Measurements from ENCODE around the gene SLC16A9. TPM values are rescaled to one million over a fixed set of nuclear protein-coding genes. Genes with fewer than 3 reads are reported as not detected.

The SLC16A9 gene
- total RNA-seq, 1 experiment from 2014 or later, result 4.1 TPM

DNA sequence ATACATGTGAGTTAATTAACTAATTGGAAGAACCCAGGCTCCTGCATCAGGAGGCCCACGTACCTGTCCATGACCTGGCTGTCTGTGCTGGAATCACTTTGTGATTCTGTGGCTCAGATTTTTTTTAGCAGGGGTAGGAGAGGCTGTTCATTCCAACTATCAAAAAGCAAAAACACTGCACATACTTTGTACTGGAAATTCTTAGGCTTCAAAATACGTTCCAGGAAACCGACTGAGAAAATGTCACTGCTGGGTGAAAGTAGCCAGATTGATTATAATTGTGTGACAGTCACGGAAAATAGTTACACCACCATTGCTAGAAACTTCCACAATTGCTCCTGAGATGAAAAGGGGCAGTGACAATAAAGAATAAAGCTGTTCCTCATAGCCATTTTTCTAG, 91.0 kb downstream of the SLC16A9 start:
- Histone ChIP-seq H2BK20ac (ENCODE audit: low read depth, low read length, poor library complexity, severe bottlenecking) (no peak overlapping the region), H4K8ac (replicated peaks; ENCODE audit: insufficient read length, low read depth, low read length) (no peak overlapping the region), H2BK5ac (ENCODE audit: insufficient read length, low read length) (no peak overlapping the region), H4K20me1 (ENCODE audit: control insufficient read depth, insufficient read depth, insufficient read length) (no peaks in the 10 kb centered on the region), H3K4ac (ENCODE audit: low read depth, low read length) (no peak overlapping the region), H3K79me2 (ENCODE audit: insufficient read depth, low read length) (no peaks in the 10 kb centered on the region), H2BK12ac (ENCODE audit: insufficient read length, low read depth, low read length) (no peak overlapping the region), H3K9ac (ENCODE audit: extremely low read depth, insufficient read length, low read length) (no peak overlapping the region), H3K79me1 (ENCODE audit: insufficient read depth, low read depth, low read length, poor library complexity, severe bottlenecking) (no peaks in the 10 kb centered on the region), H3K27ac (ENCODE audit: insufficient read length, low read depth, low read length) (no peak overlapping the region), H3K14ac (ENCODE audit: insufficient read depth, low read length) (no peak overlapping the region), H3K4me2 (ENCODE audit: insufficient read depth, insufficient read length, low read length) (no peak overlapping the region), H3K56ac (ENCODE audit: insufficient read length, low read depth, low read length) (no peak overlapping the region), H4K91ac (ENCODE audit: insufficient read length, low read depth, low read length) (no peak overlapping the region), H3K18ac (ENCODE audit: insufficient read length, low read depth, low read length) (no peak overlapping the region), H3K4me1 (ENCODE audit: insufficient read depth, low read length) (no peaks in the 10 kb centered on the region), H2BK15ac (ENCODE audit: low read depth, low read length) (no peak overlapping the region), H2AFZ (ENCODE audit: low read length) (no peak overlapping the region), H2BK120ac (ENCODE audit: low read depth, low read length, poor library complexity, severe bottlenecking) (no peak overlapping the region), H3T11ph (ENCODE audit: low read length) (no peak overlapping the region), H2AK5ac (ENCODE audit: insufficient read length, low read length) (no peak overlapping the region), H3K23me2 (ENCODE audit: insufficient read length, low read depth, low read length, poor library complexity, severe bottlenecking) (peaks cover 3% of the 10 kb centered on the region), H3K9me3 (ENCODE audit: control insufficient read depth, low read depth, low read length) (no peaks in the 10 kb centered on the region), H3K27me3 (ENCODE audit: insufficient read depth, low read length) (no peaks in the 10 kb centered on the region), H4K5ac (ENCODE audit: insufficient read length, low read depth, low read length) (no peak overlapping the region), H3K23ac (ENCODE audit: insufficient read length, low read depth, low read length) (no peak overlapping the region)
- no CpG with 5 or more reads among the region's 4 CpGs for WGBS (ENCODE audit: extremely low coverage, insufficient read length, low lambda C conversion rate)
- H3K4me1 Mint-ChIP-seq, result peaks cover 6 to 19% of the 10 kb centered on the region in 2 experiments
- H3K4me3 Mint-ChIP-seq, result no peak overlapping the region
- no peak for DNase-seq
- no peak overlapping the region for H3K27ac Mint-ChIP-seq
- H3K36me3 Mint-ChIP-seq (ENCODE audit: insufficient read depth in 1 of 3, low read depth in 3 of 3), result no peaks in the 10 kb centered on the region
- TF ChIP-seq, protein P1, sequence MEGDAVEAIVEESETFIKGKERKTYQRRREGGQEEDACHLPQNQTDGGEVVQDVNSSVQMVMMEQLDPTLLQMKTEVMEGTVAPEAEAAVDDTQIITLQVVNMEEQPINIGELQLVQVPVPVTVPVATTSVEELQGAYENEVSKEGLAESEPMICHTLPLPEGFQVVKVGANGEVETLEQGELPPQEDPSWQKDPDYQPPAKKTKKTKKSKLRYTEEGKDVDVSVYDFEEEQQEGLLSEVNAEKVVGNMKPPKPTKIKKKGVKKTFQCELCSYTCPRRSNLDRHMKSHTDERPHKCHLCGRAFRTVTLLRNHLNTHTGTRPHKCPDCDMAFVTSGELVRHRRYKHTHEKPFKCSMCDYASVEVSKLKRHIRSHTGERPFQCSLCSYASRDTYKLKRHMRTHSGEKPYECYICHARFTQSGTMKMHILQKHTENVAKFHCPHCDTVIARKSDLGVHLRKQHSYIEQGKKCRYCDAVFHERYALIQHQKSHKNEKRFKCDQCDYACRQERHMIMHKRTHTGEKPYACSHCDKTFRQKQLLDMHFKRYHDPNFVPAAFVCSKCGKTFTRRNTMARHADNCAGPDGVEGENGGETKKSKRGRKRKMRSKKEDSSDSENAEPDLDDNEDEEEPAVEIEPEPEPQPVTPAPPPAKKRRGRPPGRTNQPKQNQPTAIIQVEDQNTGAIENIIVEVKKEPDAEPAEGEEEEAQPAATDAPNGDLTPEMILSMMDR (conservative IDR thresholded peaks at IDR 0.05), result no peak
- no peaks in the 10 kb centered on the region for H3K27me3 Mint-ChIP-seq (ENCODE audit: low read depth)
- H3K9me3 Mint-ChIP-seq, result no peaks in the 10 kb centered on the region

Measured in H9 (cell line).